GM21717 (cell line): ENCODE results near the gene STAT5A.
"Not testable (repeated sequence)": the region's sequence is repeated elsewhere in the genome, so short reads cannot be mapped to it uniquely, and the experiment has no call there.

ENCODE experiments used
- ATAC-seq: cut with Tn5 transposase; IDR thresholded peaks from one replicate; pipeline ENCODE4 v1.9.1; 2021; ENCODE audit warnings: mild to moderate bottlenecking, moderate library complexity; ENCODE audit not compliant: unreplicated experiment

The STAT5A gene

GRCh38 chr17:42359133-42359532 lies 70.8 kb downstream of the STAT5A start:
- no peak for ATAC-seq

DNA sequence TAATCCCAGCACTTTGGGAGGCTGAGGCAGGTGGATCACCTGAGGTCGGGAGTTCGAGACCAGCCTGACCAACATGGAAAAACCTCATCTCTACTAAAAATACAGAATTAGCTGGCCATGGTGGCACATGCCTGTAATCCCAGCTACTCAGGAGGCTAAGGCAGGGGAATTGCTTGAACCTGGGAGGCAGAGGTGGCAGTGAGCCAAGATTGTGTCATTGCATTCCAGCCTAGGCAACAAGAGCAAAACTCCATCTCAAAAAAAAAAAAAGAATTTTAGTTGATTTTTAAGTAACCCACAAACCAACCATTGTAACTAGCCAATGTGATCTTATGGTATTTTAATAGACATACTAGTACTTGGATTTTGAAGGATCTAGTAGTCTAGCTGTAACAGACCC lies 72.1 kb downstream of the STAT5A start:
- not testable (repeated sequence) for ATAC-seq
